ENCODE results near the gene CELF2.
"Not testable (repeated sequence)": the region's sequence is repeated elsewhere in the genome, so short reads cannot be mapped to it uniquely, and the experiment has no call there.

CELF2 gene

DNA sequence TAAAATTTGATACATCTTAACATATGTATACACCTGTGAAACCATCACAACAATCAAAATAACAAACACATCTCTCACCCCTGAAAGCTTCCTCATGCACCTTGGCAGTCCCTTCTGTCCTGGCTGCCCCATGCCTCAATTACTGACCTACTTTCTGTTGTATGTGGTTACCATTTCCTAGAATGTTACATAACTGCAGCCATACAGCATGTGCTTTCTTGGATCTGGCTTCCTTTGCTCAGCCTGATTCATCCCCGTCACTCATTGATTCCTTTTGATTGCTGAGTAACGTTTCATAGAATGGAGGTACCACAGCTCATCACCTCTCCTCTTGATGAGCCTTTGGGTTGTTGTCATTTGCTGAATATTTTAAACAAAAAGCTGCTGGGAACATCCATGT is 165.3 kb downstream of the CELF2 start:
- TF ChIP-seq ZFX (IDR thresholded peaks at IDR 0.05), result no peak
- TF ChIP-seq, protein P1, sequence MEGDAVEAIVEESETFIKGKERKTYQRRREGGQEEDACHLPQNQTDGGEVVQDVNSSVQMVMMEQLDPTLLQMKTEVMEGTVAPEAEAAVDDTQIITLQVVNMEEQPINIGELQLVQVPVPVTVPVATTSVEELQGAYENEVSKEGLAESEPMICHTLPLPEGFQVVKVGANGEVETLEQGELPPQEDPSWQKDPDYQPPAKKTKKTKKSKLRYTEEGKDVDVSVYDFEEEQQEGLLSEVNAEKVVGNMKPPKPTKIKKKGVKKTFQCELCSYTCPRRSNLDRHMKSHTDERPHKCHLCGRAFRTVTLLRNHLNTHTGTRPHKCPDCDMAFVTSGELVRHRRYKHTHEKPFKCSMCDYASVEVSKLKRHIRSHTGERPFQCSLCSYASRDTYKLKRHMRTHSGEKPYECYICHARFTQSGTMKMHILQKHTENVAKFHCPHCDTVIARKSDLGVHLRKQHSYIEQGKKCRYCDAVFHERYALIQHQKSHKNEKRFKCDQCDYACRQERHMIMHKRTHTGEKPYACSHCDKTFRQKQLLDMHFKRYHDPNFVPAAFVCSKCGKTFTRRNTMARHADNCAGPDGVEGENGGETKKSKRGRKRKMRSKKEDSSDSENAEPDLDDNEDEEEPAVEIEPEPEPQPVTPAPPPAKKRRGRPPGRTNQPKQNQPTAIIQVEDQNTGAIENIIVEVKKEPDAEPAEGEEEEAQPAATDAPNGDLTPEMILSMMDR (conservative IDR thresholded peaks at IDR 0.05), result no peak
- H3K27ac ChIP-seq, result no peak overlapping the region

DNA sequence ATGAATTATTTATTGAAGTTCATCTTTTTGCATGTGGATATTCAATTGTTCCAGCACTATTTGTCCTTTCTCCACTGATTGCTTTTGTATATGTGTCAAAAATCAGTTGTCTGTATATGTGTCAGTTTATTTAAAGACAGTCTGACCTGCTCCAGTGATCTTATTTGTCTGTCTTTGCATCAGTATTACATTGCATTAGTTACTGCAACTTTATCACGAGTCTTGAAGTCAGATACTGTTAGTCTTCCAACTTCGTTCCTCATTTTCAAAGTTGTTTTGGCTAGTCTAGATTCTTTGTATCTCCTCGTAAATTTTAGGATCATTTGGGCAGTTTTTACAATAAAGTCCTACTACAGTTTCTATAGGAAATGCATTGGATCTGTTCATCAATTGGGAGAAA is 166.4 kb downstream of the CELF2 start:
- TF ChIP-seq, protein P1 (conservative IDR thresholded peaks at IDR 0.05), result no peak
- TF ChIP-seq ZFX (IDR thresholded peaks at IDR 0.05), result no peak
- no peak overlapping the region for H3K27ac ChIP-seq

DNA sequence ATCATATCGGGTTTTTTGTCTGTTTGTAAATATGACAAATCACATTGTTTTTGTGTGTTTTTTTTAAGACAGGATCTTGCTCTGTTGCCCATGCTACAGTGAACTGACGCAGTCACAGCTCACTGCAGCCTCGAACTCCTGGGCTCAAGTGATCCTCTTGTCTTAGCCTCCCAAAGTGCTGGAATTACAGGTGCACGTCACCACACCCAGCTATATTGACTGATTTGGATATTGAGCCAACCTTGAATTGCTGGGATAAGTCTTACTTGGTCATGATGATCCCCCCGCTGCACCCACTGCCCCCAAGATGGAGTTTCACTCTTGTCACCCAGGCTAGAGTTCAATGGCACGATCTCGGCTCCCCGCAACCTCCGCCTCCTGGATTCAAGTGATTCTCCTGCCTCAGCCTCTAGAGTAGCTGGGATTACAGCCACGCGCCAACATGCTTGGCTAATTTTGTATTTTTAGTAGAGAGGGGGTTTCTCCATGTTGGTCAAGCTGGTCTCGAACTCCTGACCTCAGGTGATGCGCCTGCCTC is 167.5 kb downstream of the CELF2 start:
- not testable (repeated sequence) for H3K27ac ChIP-seq

DNA sequence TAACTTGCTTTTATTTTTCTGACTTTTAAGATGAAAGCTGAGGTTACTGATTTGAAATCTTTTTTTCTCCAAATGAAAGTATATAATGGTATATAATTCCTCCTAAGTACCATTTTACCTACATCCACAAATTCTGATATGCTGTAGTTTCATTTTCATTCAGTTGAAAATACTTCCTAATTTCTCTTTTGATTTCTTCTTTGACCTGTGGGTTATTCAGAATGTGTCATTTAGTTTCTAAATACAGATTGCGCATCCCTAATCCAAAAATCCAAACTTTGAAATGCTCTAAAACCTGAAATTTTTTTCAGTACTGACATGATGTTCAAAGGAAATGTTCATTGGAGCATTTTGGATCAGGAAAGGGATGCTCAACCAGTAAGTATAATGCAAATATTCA is 168.7 kb downstream of the CELF2 start:
- no peak overlapping the region for H3K27ac ChIP-seq
- TF ChIP-seq ZFX (IDR thresholded peaks at IDR 0.05), result no peak
- TF ChIP-seq, protein P1 (conservative IDR thresholded peaks at IDR 0.05), result no peak

DNA sequence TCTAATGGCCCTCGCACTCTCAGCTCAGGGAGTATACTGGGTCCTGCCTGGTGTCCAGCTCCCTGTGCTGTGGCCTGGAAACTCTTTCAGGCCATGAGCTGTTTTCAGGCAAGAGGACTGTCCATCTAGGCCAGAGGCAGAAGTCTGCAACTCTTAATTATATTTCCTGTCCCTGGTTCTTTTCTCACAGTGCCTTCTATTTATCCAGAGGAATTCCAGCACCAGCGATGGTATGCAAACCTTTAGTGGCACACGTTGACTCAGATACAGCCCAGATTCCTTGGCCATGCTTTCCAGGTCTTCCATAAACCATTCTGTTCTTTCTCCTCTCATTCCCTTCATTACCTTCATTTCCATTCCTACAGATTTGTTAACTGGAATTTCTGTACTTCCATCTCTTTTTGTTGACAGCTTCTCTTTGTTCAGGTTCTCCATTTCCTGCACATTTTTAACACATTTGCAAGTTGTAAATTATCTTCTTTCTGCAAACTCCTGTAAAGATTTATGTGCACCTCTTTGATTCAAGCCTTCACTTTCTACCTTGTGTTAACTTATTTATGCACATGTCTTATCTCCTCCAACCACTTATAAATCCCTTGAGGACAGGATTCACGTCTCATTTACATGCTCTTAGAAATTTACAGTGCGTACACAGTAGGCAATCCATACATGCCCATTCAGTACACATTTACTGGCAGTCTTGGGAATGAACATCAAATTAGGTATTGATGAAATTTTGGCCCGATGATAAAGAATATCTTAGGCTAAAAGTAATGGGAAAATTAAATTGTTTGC is 172.1 kb downstream of the CELF2 start:
- no peak overlapping the region for H3K27ac ChIP-seq
- TF ChIP-seq ZFX (IDR thresholded peaks at IDR 0.05), result no peak
- TF ChIP-seq, protein P1 (conservative IDR thresholded peaks at IDR 0.05), result no peak

DNA sequence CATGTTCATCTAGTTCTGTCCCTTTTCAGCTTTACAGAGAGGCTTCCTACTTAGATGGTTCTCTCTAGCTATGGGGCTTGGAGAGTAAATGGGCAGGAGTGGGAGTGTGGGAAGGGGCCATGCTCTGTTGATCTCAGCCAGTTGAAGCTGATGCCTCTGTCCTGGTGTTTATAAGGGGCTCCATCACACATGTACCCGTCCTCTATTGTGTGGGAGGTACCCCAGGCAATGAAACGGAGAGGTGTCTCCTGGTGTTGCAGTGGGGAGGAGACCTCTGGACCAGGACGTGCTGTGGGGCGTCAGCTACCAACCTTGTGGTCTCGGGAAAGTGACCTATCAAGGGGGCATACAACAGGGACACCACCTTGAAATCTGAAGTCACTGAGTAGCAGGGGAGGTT is 173.5 kb downstream of the CELF2 start:
- H3K27ac ChIP-seq, result no peak overlapping the region
- TF ChIP-seq, protein P1 (conservative IDR thresholded peaks at IDR 0.05), result no peak
- no peak for TF ChIP-seq ZFX (IDR thresholded peaks at IDR 0.05)

DNA sequence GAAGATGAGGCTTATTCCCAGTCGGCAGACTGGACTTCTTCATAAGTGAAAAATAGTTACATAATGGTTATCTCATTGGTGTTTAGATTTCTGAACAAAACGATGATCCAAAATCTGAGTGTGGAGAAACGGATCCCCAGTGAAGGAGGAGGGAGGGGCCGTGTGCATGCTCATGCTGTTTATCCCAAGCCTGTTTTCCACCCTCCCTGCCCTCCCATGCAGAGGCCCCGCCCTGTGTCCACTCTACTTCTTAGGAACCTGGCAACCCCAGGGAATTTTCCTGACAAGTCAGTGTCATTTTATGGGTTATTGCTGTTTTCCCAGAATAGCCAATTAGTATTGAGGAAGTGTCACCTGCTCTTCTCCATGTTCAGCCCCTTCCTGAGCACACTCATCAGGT is 174.0 kb downstream of the CELF2 start:
- no peak overlapping the region for H3K27ac ChIP-seq
- no peak for TF ChIP-seq ZFX (IDR thresholded peaks at IDR 0.05)
- TF ChIP-seq, protein P1 (conservative IDR thresholded peaks at IDR 0.05), result no peak
